ENCODE data around the gene SOX18. TPM values are rescaled to one million over a fixed set of nuclear protein-coding genes. Genes with fewer than 3 reads are reported as not detected.
"Not testable (repeated sequence)": the region's sequence is repeated elsewhere in the genome, so short reads cannot be mapped to it uniquely, and the experiment has no call there.

The SOX18 gene
- total and polyA plus RNA-seq, 7 donors: 0.69 to 11.9 (median 3.0) TPM

GRCh38 chr20:64090165-64090564 lies 40.7 kb upstream of the SOX18 start:
- 36 to 66% methylated on average over 10 of the region's 10 CpGs for WGBS, 2 donors
- H3K27ac ChIP-seq: no peak overlapping the region
- peaks cover 0 to 16% (median 5%) of the 10 kb centered on the region in 3 donors for H3K27me3 ChIP-seq
- no peak for DNase-seq
- no peak overlapping the region for H3K4me3 ChIP-seq
- H3K36me3 ChIP-seq: no peaks in the 10 kb centered on the region
- no peaks in the 10 kb centered on the region for H3K9me3 ChIP-seq
- intact Hi-C loops (cut with DNase I): no loop called here
- H3K4me1 ChIP-seq: no peaks in the 10 kb centered on the region
- no peak for TF ChIP-seq EP300 (IDR thresholded peaks at IDR 0.05)
- no peak for TF ChIP-seq POLR2AphosphoS5 (IDR thresholded peaks at IDR 0.05)
- TF ChIP-seq POLR2A (IDR thresholded peaks at IDR 0.05): no peak
- TF ChIP-seq CTCF (IDR thresholded peaks at IDR 0.05): no peak

GRCh38 chr20:64088586-64088985 lies 39.1 kb upstream of the SOX18 start:
- intact Hi-C loops (cut with DNase I); H3K27ac ChIP-seq; DNase-seq; H3K4me3 ChIP-seq; H3K9me3 ChIP-seq; H3K36me3 ChIP-seq: not testable (repeated sequence)
- Histone ChIP-seq H3K27me3 (peaks cover 14 to 32% (median 20%) of the 10 kb centered on the region in 3 donors), H3K4me1 (peaks cover 0 to 11% (median 8%) of the 10 kb centered on the region in 4 donors)

- intact Hi-C loops (cut with DNase I): not testable (repeated sequence)
- 97% methylated on average over 6 of the region's 36 CpGs for WGBS, 2 donors
- peaks cover 0 to 21% (median 17%) of the 10 kb centered on the region in 4 donors for H3K4me1 ChIP-seq
Observed at GRCh38 chr20:64087226-64087825, 37.9 kb upstream of the SOX18 start.

GRCh38 chr20:64086801-64087200 lies 37.4 kb upstream of the SOX18 start:
- Histone ChIP-seq H3K4me3 (no peak overlapping the region), H3K4me1 (peaks cover 0 to 21% (median 17%) of the 10 kb centered on the region in 4 donors), H3K36me3 (no peaks in the 10 kb centered on the region), H3K27ac (no peak overlapping the region), H3K9me3 (no peaks in the 10 kb centered on the region), H3K27me3 (peaks cover 14 to 38% (median 21%) of the 10 kb centered on the region in 3 donors)
- TF ChIP-seq POLR2A (IDR thresholded peaks at IDR 0.05) (no peak), POLR2AphosphoS5 (IDR thresholded peaks at IDR 0.05) (no peak), EP300 (IDR thresholded peaks at IDR 0.05) (no peak), CTCF (IDR thresholded peaks at IDR 0.05) (no peak)
- DNase-seq: no peak
- intact Hi-C loops (cut with DNase I): no loop called here
- 91 to 95% methylated on average over 10 of the region's 11 CpGs for WGBS, 2 donors

More at GRCh38 chr20:64087226-64087825, 37.9 kb upstream of the SOX18 start:
- H3K27ac ChIP-seq, DNase-seq, H3K4me3 ChIP-seq, H3K9me3 ChIP-seq, H3K36me3 ChIP-seq: not testable (repeated sequence)
- peaks cover 14 to 38% (median 21%) of the 10 kb centered on the region in 3 donors for H3K27me3 ChIP-seq

DNA sequence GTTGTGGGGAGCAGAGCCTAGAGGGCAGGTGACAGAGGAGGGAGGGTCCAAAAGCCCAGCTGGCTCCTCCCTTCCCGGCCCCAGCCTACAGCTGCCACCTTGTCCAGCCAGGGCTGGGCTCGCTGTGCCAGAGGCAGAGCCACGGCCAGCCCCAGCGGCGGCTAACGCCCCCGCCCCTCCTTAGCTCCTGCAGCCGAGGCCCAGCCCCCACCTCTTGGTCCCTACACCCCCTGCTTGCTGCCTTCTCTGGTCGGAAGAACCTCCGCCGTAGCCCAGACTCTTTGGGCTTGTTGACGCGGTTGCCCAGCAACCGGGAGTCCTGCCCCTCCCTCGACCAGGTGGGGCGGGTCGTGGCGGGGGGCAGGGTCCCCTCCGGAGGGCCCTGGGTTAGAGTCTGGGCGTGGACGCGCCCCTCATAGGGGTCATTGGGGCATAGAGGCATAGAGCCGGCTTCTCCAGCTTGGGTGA lies 35.3 kb upstream of the SOX18 start:
- no peak overlapping the region for H3K4me3 ChIP-seq
- 4 to 17% methylated on average over 23 of the region's 23 CpGs for WGBS, 2 donors
- no peaks in the 10 kb centered on the region for H3K36me3 ChIP-seq
- no peaks in the 10 kb centered on the region for H3K9me3 ChIP-seq
- no peak overlapping the region for H3K27ac ChIP-seq
- peaks cover 14 to 38% (median 21%) of the 10 kb centered on the region in 3 donors for H3K27me3 ChIP-seq
- DNase-seq: no peak
- intact Hi-C loops (cut with DNase I): loop anchor here (5.0 kb wide), 1 partner anchor 982 kb away; no protein-coding TSS in a partner anchor
- H3K4me1 ChIP-seq: peaks cover 0 to 21% (median 17%) of the 10 kb centered on the region in 4 donors
- TF ChIP-seq POLR2A (IDR thresholded peaks at IDR 0.05): no peak

GRCh38 chr20:64083804-64084684 lies 34.6 kb upstream of the SOX18 start, which contains the start of gene LKAAEAR1:
Gene LKAAEAR1, minus strand, starts transcription at chr20:64084398. Its CDS starts 179 bp downstream, at chr20:64084219.
- no peaks in the 10 kb centered on the region for H3K36me3 ChIP-seq
- peak within 1 kb of the TSS; percentile 16 to 62 (median 46) for H3K4me3 ChIP-seq
- peaks cover 0 to 26% (median 22%) of the 10 kb centered on the region in 4 donors for H3K4me1 ChIP-seq
- no peaks in the 10 kb centered on the region for H3K9me3 ChIP-seq
- no peak within 1 kb of the TSS for H3K27ac ChIP-seq
- intact Hi-C loops (cut with DNase I): loop anchor here (1.0 to 5.0 kb wide), 2 partner anchors 36 to 982 kb away; no protein-coding TSS in a partner anchor
- peaks cover 14 to 38% (median 21%) of the 10 kb centered on the region in 3 donors for H3K27me3 ChIP-seq
- no peak for DNase-seq
- TF ChIP-seq POLR2A (IDR thresholded peaks at IDR 0.05) (no peak), EP300 (IDR thresholded peaks at IDR 0.05) (no peak), POLR2AphosphoS5 (IDR thresholded peaks at IDR 0.05) (no peak), CTCF (IDR thresholded peaks at IDR 0.05) (no peak)
- WGBS, 2 donors: 2% methylated on average over 86 of the region's 86 CpGs

Measured in sigmoid colon (tissue), 7 donors.